HG03025 (cell line): ENCODE results near the gene PDSS2.
"Not testable (repeated sequence)": the region's sequence is repeated elsewhere in the genome, so short reads cannot be mapped to it uniquely, and the experiment has no call there.

ENCODE experiments used
- ATAC-seq: cut with Tn5 transposase; IDR thresholded peaks from one replicate; pipeline ENCODE4 v1.9.1; 2021; ENCODE audit warnings: mild to moderate bottlenecking, moderate library complexity; ENCODE audit not compliant: unreplicated experiment, low FRiP score

PDSS2 gene

DNA sequence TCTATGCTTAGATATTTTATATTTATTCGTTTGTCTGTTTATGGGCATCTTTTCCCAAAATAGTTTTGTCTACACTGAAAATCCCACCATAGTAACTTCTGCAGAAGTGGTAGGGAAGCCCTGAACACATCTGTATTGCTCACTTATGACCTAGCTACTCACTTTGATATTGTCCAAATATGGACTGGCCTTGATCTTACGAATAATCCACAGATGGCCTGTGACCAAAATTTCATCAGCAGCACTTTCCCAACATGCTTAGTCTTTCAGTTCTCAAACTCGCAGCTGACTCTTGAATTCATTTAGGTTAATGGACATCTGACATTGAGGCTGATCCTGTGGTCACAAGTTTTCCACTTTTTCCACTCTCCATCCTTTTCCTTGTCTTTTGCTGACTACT is 263.2 kb downstream of the PDSS2 start:
- no peak for ATAC-seq

DNA sequence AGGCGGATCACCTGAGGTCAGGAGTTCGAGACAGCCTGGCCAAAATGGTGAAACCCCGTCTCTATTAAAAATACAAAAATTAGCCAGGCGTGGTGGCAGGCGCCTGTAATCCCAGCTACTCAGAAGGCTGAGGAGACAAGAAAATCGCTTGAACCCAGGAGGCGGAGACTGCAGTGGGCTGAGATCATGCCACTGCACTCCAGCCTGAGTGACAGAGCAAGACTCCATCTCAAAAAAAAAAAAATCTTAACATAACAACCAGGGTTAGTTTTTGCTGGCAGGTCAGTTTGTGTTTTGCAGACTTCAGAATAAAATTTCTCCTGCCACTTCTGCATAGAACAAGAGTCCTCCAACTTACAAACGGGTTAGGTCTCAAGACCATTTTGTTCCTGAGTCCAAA is 264.6 kb downstream of the PDSS2 start:
- not testable (repeated sequence) for ATAC-seq

DNA sequence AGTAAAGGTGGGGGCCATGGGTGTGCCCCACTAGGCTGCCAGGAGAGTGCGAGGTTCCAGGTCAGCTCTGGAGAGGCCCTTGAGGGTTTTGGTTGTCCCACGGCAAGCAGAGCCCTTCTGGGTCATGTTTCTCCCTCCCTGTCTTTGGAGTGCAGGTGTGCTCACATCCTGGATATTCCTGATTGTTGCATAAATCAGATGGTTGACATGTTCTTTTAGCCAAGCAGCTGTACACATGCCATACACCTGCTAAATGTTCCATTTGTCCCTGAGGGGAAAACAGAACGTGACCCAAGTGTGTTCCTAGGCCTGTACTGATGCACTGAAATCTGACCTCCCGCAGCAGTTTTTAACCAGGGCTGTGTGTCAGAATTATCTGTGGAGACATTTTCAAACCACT is 266.5 kb downstream of the PDSS2 start:
- no peak for ATAC-seq

DNA sequence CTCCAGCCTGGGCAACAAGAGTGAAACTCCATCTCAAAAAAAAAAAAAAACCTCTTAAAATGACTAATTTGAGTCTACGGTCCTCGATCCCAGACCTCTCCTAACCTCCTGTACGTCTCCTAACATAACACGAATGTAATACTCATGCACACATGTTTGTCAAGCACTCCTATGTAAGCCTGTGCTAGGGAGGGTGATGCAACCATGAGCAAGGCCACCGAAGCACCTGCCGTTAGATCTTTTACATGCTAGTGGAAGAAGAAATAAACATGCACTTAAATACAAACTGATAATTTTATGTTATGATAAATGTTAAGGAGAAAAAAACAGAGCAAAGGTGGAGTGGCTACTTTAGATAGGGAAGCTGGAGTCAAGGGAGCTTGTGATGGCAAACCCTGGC is 271.7 kb downstream of the PDSS2 start:
- ATAC-seq = no peak

DNA sequence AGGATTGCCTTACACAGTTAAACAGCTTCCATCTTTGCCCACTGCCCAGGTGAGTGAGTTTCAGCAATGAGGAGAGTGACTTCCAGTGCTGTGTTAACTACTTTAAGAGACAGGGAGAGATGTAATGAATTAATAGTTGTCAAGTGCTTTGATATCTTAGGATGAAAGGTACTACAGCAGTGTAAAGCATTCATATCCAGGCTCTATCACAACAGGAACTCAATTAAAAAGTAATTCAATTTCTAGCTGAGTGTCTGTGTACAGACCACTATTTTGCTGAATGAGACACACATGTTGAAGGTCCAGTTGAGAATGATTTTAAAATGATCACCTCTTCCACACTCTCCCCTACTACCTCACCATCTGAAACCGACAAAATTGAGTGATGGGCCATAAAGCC is 273.3 kb downstream of the PDSS2 start:
- no peak for ATAC-seq

DNA sequence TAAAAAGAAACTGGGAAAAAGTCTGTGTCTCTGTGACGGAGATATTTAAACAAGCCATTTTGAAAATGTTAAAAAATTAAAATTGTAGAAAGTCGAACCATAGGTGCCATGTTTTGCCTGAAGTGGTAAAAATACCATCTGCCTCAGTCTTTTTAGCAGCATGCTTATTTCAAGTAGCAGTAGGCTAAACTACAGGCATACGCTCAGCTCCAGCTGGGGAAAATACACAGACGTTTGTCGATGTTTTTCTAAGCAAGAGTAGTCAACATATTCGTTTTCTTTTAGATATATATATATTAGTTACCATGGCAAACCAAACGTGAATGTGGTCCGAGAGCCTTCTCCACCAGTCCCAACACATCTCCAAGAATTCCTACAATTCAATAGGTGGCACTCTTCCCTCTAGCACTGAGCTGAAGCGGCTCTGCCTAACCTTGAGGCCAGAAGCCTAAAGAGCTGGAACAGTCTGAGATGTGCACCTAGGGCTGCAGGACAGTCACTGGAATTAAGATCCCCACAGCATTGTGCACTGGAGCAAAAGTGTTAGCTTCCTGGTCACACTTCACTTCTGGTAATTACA is 273.9 kb downstream of the PDSS2 start:
- no peak for ATAC-seq

DNA sequence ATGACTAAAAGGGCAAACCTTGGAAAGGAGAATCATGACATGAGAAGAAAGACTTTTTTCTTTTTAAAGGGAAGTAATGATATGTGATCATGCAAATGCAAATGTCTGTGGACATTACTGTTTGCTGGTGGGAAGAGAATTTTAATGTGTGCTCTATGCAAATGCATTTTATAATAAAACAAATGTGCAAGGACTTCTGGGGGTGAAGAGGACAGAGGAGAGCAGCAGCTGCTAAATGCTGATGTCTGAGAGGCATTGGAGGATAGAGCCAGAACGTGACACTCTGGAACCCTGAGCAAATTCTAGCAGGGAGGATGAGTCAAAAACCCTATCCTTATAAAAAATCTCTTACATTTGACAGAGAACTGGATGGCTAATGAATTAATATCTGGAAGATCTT is 274.9 kb downstream of the PDSS2 start:
- no peak for ATAC-seq

DNA sequence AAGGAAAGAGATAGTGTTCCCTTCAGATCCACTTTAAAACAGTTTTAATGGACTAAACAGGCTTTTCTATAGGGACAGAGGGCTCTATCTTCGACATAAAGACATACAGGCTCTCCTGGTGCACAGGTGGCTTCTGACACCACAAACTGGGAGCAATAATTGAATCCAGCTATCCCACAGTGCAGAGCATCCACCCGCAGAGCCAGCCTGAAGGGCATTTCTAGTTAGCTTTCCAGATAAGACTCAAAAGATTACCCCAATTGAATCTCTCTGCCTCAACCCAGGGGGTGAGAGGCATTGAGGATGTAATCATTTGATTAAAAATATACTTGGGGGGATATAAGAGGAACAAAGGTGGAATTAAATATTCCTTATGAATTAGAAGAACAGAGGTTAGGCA is 279.3 kb downstream of the PDSS2 start:
- no peak for ATAC-seq

DNA sequence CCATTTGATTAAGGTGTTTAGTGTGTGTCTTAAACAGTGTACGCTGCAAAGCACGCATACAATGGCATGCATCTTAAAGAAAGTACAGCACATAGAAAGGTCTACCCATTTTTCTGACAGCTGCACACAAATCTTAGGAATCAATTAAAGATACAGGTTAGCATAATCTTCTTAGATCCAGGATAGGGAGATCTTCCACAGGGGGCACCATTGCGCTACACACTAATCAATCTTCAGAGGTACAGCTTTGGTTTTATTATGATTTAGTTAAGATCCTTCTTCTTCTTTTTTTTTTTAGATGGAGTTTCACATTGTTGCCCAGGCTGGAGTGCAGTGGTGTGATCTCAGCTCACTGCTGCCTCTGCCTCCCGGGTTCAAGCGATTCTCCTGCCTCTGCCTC is 280.4 kb downstream of the PDSS2 start:
- no peak for ATAC-seq

DNA sequence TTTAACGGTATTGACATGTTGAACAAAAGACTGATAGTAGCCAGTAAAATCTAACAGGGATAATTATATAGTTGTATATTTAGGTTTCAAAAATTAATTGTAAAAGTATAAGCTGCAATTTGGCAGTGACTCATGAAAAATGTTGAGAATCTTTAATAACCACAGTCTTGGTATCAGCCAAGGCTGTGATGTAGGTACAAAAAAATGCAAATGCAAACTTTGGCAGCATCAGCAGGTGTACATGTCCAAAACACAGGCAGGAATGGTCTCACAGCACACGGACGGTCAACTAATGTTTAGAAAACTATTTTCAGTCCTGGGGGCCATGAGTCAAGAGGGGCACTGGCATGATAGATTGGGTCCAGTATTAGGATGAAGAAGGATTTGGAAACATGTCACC is 285.6 kb downstream of the PDSS2 start:
- no peak for ATAC-seq

DNA sequence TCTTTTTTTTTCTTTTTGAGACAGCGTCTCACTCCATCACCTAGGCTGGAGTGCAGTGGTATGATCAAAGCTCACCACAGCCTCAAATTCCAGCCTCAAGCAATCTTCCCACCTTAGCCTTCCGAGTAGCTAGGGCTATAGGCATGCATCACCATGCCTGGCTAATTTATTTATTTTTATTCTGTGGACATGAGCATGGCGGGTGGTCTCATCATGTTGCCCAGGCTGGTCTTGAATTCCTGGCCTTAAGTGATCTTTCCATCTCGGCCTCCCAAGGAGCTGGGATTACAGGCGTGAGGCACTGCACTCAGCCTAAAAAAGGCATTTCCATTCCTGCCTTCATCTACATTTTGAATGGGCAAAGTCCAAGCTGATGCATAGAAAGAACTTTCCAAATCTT is 287.9 kb downstream of the PDSS2 start:
- no peak for ATAC-seq

DNA sequence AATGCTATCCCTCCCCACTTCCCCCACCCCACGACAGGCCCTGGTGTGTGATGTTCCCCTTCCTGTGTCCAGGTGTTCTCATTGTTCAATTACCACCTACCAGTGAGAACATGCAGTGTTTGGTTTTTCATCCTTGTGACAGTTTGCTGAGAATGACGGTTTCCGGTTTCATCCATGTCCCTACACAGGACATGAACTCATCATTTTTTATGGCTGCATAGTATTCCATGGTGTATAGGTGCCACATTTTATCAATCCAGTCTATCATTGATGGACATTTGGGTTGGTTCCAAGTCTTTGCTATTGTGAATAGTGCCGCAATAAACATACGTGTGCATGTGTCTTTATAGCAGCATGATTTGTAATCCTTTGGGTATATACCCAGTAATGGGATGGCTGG is 295.1 kb downstream of the PDSS2 start:
- not testable (repeated sequence) for ATAC-seq

DNA sequence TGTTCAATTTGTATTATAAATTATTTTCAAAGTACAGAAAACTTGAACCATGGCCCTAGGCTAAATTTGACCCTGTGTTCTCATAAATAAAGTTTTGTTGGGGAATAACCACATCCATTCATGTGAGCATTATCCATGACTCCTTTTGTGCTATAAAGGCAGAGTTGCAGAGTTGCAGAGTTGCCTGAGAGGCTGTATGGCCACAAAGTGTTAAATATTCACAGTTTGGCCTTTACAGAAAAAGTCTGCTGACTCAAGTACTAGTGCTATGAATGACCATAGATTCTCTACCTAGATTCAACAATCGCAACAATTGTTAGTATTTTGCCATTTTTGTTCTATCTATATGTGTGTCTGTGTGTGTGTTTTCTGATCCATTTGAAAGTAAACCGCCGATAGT is 297.8 kb downstream of the PDSS2 start:
- no peak for ATAC-seq

DNA sequence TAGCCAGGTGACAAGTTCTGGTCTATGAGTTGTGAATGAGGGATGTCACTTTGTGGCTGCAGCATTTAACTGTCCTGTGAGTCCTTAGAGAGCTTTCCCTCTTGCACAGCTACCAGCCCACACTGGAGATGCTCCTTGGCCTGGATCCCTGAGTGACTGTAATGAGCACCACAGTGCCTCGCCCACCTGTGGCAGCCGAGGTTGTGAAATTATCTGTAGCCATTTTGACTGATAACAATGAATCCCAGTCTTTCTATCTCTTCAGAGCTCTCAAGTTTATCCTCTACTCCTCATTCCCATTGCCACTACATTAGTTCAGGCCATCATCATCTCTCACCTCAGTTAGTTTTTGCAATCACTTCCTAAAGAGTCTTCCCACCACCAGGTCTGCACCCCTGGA is 302.7 kb downstream of the PDSS2 start:
- no peak for ATAC-seq

DNA sequence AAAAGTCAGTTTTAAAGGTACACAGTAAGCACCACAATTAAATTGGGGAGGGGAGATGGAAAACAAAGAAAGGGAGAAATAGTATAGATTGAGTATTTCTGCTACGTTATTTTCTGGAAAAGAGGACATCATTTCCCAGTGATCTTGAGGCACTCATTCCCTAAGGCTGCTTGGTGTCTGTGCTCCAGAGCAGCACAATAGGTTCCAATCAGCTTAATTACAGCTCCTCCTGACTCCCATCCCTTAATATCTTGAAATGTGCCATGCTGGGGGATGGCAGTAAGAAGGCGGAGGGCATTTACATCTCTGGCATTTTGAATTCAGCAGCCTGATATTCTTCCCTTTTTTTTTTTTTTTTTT is 304.6 kb downstream of the PDSS2 start:
- ATAC-seq = no peak

DNA sequence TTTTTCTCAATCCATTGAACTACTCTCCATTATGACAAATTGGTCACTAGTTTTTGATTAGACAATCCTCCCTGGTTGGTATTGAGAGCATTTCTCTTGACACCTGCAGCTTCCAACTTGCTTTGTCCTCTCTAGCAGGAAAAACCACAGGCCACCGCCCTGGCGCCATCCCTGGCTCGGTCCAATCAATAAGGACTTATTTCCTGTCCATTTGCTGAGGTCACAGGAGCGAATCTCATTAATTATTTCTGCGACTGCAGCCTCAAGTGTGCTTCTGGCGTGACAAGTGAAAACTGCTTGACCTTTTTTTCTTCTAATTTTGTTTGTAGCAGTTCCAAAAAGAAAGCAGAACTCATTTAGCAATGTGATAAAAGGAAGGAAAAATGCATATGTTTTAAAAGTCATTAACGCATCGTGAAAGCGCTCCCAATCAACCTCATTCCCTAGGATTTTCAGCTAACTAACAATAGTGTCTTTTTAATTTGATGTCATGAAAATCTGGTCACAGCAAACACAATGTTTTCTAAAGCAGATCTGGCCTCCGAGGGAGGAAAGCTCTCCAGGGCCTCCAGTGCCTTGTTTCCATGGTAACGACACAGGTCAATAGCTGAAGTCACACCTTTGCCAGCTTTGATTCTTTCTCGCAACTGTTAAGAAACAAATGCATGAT is 305.1 kb downstream of the PDSS2 start:
- no peak for ATAC-seq

DNA sequence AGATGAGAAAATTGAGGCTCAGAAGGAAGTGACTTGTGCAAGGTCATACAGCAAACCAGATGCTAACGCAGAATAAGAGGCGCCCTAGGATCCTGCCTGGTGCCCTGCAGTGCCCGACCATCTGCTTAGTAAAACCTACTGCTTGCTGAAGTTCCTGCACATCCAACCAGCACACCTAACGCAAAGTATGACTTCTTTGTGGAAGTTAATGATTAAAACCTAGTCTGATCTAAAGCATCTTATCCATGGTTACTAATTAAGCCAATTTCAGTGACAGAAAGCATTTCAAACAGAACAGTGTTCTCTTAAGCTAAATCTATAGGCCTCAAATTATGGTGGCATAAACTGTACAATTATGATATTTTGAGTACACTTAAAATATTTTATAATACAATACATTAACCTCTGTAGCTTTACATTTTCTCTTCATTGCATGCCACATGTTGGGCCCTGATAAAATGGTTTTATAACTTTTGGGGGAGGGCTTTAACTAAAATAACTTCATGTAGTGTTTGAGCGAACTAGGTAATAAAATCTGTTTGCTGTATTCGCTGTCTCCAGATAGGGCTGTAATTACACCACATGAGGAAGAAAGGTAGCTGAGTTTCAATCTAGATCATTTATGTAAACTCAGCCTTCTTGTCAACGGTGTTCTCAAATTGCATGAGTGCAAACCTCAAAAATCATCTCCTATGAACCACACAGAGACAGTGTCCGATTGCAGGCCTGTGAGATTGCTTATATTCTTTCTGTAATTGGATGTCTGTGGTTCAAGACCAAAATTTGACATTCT is 306.5 kb downstream of the PDSS2 start:
- ATAC-seq = no peak

DNA sequence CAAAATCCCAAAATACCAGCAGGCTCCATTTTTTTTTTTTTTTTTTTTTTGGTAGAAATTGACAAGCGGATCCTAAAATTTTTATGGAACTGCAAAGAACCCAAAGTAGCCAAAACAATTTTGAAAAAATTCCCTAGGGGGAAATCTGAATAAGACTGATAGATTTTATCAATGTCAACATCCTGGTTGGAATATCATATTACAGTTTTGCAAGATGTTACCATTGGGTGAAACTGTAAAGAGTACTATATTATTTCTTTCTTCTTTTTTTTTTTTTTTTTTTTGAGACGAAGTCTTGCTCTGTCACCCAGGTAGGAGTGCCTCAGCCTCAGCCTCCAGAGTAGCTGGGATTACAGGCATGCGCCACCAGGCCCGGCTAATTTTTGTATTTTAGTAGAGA is 314.7 kb downstream of the PDSS2 start:
- ATAC-seq = no peak

DNA sequence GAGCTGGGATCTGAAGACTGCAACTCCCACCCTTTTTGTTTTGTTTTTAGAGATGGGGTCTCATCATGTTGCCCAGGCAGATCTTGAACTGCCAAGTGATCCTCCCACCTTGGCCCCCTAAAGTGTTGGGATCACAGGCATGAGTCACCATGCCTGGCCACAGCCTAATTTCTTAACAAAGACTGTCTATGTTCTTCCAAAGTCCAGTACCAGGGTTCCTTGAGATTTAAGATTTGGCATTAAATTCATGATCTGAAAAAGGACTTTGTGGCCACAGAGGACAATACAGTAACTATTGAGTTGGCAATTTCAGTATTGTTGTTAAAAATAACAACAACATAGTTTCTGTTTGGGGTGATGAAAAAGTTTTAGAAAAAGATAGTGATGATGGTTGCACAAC is 315.4 kb downstream of the PDSS2 start:
- no peak for ATAC-seq

DNA sequence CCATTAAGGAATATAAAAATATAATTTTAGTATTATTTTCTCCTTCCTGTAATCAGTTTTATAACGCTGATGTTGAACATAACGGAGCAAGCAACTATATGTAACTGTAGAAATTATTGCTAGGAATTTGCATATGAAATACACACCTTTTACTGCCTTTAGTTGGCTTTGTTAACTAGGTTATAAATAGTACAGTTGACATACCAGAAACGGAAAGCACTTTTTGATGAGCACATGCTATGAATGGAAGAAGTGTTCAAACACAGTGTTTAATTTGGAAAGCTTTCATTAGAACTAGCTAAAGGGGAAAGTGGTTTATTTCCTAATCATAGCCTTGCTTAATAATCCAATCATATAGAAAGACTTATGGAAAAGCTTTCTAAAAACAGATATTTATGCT is 318.8 kb downstream of the PDSS2 start:
- ATAC-seq = no peak

DNA sequence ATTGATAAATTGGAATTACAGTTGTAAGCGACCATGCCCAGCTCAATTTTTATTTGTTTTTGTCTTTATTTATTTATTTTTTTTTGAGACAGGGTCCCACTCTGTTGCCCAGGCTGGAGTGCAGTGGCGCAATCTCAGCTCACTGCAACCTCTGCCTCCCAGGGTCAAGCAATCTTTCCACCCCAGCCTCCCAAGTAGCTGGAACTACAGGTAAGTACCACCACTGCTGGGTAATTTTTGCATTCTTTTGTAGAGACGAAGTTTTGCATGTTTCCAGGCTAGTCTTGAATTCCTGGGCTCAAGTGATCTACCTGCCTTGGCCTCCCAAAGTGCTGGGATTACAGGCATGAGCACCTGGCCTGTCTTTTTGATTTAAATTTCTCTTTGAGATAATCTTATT is 323.0 kb downstream of the PDSS2 start:
- not testable (repeated sequence) for ATAC-seq

DNA sequence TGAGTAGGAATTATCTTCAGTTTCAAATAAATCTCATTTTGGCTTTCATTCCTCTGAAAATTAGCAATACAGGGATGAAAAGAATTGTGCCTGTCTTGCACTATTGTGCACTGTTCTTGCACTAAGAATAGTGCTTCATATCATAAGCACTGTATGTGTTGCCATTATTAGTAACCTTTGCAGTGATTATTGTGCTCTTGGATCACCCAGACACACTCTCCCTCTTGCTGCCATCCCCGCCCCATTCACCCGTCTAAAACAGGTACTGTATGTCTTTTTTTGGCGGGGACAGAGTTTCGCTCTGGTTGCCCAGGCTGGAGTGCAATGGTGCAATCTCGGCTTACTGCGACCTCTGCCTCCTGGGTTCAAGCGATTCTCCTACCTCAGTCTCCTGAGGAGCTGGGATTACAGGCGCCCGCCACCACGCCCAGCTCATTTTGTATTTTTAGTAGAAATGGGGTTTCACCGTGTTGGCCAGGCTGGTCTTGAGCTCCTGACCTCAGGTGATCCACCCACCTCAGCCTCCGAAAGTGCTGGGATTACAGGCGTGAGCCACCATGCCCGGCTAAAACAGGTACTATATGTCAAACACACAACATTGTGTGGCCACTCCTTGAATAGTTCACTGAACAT is 324.2 kb downstream of the PDSS2 start:
- not testable (repeated sequence) for ATAC-seq
